ENCODE data around the gene REXO2. TPM values are rescaled to one million over a fixed set of nuclear protein-coding genes. Genes with fewer than 3 reads are reported as not detected.

Gene REXO2
- total RNA-seq, 2 donors from 2014 or later = 92.7 to 112 TPM

GRCh38 chr11:114496915-114497314, 57.6 kb downstream of the REXO2 start:
- intact Hi-C loops (cut with DNase I) = no loop called here
- ATAC-seq = no peak

GRCh38 chr11:114499756-114500155, 60.5 kb downstream of the REXO2 start:
- intact Hi-C loops (cut with DNase I) = no loop called here
- ATAC-seq (no peak), DNase-seq (no peak)

More at GRCh38 chr11:114496915-114497314, 57.6 kb downstream of the REXO2 start:
- no peak for DNase-seq

Other genes starting within 250 kb of the REXO2 start
- gene NNMT, start 143.1 kb upstream of the REXO2 start, total RNA-seq = 100 to 1,000 TPM; 119 to 298 TPM
- 1 to 10 TPM; 5.6 to 9.9 TPM for gene C11orf71, start 39.0 kb upstream of the REXO2 start, total RNA-seq
- 10 to 100 TPM; 19.1 to 24.4 TPM for gene RBM7, start 38.8 kb upstream of the REXO2 start, total RNA-seq
- gene NXPE1, start 120.4 kb downstream of the REXO2 start, total RNA-seq = not detected
- gene NXPE4, start 156.3 kb downstream of the REXO2 start, total RNA-seq = not detected
- gene NXPE2, start 239.1 kb downstream of the REXO2 start, total RNA-seq = under 1 TPM in 1 of 2 donors, not detected in 1; 0.15 TPM